SH-SY5Y (cell line): ENCODE data around the gene CPSF4L.

Experiments
- GATA2 ChIP-seq: IDR thresholded peaks from 2 replicates; pipeline ENCODE4 v1.6.1; 2011; ENCODE audit warnings: mild to moderate bottlenecking, low read depth, low read length
- GATA3 ChIP-seq: IDR thresholded peaks from 2 replicates; pipeline ENCODE4 v1.6.1; 2011; ENCODE audit warnings: low read depth, mild to moderate bottlenecking, low read length, moderate library complexity

DNA sequence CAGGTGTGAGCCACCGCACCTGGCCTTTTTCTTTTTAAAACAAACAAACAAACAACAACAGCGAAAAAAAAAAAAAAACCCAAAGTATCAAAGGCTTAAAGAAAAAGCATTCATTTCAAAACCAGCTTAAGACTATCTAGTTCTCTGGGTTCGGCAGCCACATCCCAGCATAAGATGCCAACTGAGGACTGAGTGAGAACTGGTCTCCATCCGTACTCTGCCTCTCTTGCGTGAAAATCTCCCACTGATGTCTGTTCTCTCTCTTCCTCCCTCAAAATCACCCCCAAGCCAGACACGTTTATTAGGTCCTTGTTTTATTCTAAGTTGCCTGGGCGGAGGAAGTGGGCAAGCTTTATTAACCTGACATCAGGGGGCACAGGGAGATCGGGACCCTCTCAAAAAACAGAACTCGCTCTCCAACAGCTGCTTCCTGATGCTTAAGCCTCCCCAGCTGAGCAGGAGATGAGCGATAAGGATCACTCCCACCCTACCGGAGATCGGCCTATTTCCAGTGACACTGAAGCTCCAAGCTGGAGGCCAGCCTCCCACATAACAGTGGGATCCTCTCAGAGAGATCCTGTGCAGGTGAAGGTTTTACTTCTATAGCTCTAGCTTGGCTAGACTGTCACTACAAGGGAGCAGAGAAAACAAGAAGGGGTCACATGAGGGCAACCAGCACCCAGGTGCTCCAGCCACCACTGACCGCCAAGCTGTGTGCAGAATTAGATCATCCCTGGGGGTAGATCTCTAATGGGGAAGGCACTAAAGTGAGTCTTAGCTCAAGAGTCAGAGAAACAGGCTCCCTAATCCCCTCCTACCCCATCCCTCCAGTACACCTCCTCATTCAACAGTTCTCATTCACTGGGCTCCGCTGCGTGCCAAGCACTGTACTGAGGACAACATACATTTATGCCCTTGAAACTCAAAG, 36.5 kb upstream of the CPSF4L start:
- TF ChIP-seq GATA2: peak; percentile 99
- TF ChIP-seq GATA3: peak; percentile 94
